GM18951 (cell line): Measurements from ENCODE around the gene RASL12.
"Not testable (repeated sequence)": the region's sequence is repeated elsewhere in the genome, so short reads cannot be mapped to it uniquely, and the experiment has no call there.

Source experiments
- POLR2A ChIP-seq: IDR thresholded peaks from 4 replicates; pipeline ENCODE4 v1.6.1; 2011; ENCODE audit warnings: mild to moderate bottlenecking; ENCODE audit not compliant: insufficient read length, insufficient read depth; ENCODE audit errors: extremely low read depth
- in situ Hi-C: fragments of 300-500 bp; cut with MboI; formaldehyde crosslinking; loops from one replicate; pipeline ENCODE4 v1.12.0; 2022; ENCODE audit warnings: low sequenced_read_pairs, mixed read lengths, inconsistent platforms; ENCODE audit not compliant: unreplicated experiment

The RASL12 gene

DNA sequence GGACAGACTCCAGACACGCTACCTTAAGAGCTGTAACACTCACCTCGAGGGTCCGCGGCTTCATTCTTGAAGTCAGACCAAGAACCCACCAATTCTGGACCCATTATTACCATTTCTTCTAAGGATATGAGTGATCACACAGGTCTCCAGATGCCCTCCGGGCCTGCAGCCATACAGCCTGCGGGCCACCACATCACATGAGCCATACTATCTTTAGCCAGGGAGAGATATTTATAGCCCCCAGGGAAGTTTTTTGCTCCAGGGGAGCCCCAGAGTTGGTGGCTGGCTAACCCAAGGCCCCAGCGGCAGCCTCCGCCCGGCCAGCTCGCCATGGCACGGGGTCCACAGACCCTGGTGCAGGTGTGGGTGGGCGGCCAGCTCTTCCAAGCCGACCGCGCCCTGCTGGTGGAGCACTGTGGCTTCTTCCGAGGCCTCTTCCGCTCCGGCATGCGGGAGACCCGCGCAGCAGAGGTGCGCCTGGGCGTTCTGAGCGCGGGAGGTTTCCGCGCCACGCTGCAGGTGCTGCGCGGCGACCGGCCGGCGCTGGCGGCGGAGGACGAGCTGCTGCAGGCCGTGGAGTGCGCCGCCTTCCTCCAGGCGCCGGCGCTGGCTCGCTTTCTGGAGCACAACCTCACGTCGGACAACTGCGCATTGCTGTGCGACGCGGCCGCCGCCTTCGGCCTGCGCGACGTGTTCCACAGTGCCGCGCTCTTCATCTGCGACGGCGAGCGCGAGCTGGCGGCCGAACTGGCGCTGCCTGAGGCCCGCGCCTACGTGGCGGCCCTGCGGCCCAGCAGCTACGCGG, 8.9 kb upstream of the RASL12 start, which contains the start of gene KBTBD13:
KBTBD13 (plus strand) TSS at position 261 of the 805 bp plus-strand sequence; CDS start at position 331, 70 bp downstream.
- TF ChIP-seq POLR2A, result no peak
- in situ Hi-C loops, result no loop called here

DNA sequence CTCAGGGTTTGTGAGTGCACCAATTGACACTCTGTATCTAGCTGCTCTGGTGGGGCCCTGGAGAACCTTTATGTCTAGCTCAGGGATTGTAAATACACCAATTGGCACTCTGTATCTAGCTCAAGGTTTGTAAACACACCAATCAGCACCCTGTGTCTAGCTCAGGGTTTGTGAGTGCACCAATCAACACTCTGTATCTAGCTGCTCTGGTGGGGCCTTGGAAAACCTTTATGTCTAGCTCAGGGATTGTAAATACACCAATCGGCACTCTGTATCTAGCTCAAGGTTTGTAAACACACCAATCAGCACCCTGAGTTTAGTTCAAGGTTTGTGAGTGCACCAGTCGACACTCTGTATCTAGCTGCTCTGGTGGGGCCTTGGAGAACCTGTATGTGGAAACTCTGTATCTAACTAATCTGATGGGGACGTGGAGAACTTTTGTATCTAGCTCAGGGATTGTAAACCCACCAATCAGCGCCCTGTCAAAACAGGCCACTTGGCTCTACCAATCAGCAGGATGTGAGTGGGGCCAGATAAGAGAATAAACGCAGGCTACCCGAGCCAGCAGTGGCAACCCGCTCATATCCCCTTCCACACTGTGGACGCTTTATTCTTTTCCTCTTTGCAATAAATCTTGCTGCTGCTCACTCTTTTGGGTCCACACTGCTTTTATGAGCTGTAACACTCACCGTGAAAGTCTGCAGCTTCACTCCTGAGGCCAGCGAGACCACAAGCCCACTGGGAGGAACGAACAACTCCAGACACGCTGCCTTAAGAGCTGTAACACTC, 8.0 kb upstream of the RASL12 start:
- in situ Hi-C loops, result not testable (repeated sequence)

DNA sequence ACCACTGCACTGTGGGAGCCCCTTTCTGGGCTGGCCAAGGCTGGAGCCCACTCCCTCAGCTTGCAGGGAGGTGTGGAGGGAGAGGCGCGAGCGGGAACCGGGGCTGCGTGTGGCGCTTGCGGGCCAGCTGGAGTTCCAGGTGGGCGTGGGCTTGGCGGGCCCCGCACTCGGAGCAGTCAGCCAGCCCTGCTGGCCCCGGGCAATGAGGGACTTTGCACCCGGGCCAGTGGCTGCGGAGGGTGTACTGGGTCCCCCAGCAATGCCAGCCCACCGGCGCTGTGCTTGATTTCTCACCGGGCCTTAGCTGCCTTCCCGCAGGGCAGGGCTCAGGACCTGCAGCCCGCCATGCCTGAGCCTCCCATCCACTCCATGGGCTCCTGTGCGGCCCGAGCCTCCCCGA, 7.2 kb upstream of the RASL12 start:
- in situ Hi-C loops, result not testable (repeated sequence)

DNA sequence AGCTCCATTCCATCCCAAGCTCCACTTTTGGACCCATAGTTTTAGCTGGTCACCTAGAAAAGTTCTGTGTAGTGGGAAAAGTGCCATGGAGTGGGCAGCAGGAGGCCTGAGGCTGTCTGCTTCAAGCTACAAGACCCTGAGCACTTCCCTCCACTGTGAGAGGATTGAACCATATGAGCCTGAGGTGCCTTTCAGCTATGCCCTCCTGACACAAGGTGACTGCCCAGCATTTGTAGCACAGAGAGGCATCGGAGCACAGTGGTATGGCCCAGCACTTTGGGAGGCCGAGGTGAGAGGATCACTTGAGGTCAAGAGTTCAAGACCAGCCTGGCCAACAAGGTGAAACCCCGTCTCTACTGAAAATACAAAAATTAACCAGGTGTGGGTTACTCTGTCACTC, 4.8 kb upstream of the RASL12 start:
- no peak for TF ChIP-seq POLR2A

DNA sequence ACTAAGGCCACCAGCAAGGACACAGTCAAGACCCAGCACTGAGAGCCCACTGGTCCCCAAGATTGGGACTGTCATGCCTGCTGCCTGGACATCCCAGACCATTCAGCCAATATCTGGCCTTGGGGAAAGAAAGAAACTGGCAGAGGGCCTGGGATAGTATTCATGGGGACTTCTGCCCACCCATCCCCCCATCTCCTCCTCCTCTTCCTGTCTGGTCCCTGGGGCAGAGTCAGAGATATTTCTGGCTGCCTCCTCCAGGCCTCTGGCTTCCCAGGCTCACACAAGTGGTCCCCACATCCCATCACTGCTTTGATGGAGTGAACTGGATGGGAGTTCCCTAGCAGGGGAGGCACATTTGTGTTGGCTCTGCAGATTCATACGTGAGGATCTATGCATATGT, 4.2 kb upstream of the RASL12 start:
- in situ Hi-C loops, result no loop called here
- no peak for TF ChIP-seq POLR2A

More for the DNA sequence above, 4.8 kb upstream of the RASL12 start:
- in situ Hi-C loops, result no loop called here

DNA sequence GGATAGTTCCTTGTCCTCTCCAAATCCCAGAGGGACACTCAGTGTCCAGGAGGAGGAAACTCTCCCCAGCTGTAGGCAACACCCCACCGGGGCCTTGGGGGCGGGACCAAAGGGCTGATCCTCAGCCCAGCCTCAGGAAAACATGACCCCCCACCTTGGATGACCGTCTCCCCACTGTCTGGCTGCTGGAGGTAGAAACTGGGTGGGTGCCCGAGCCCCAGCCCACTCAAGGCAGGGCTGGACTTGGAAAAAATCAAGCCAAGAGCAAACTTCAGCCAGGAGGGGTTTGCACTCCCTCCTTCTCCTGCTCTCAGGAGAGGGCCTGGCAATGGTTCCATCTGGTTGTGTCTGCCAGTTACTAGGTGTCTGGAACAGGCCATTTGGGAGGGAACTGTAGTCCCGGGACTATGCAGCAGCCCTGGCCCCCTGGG, 3.6 kb upstream of the RASL12 start:
- in situ Hi-C loops, result no loop called here
- no peak for TF ChIP-seq POLR2A

DNA sequence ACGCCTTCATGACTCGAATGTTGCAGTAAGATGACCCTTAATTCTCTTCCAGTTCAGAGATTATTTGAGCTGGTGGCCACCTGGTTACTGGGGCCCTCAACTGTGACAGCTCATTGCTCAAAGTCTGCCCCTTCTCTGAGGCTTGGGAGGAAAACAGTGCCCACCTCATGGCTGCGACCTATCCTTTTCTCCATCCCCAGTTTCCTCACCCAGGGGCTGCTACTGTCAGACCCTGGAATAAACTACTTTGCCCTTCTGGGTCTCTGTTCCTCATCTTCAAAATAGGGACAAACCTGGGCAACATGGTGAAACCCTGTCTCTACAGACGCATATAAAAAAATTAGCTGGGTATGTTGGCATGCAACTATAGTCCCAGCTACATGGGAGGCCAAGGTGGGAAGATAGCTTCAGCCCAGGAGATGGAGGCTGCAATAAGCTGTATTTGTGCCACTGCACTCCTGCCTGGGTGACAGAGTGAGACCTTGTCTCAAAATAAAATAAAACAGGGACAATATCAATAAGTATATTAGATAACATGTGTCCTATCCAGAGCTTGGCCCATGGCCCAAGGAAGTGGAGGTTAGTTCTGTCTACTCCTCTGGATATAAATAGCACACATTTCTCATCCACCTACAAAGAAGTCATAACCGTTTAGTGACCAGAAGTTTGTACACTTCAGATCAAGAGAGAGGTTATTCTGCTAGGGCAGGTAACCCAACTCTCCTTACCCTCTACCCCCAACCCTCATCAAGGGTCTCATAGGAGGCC, 2.2 kb upstream of the RASL12 start:
- in situ Hi-C loops, result no loop called here
- TF ChIP-seq POLR2A, result no peak

DNA sequence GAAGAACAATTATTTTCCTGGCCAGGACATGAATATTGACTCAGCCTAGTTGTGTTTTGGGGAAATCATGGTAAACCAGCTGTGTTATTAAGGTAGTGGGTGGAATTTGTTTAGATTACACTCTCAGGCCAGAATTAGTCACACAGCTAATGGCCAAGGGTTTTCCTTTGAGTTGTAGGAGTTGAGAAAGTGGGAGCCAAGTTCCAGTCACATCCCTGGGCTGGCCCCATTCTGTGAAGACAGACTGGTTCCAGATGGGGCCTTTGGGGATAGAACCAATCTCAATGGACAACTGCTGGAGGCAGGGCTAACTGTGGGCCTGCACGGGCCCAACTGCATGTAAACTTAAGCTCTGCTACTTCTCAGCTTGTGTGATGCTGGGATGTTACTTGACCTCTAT, 1.4 kb upstream of the RASL12 start:
- TF ChIP-seq POLR2A, result no peak
- in situ Hi-C loops, result no loop called here

DNA sequence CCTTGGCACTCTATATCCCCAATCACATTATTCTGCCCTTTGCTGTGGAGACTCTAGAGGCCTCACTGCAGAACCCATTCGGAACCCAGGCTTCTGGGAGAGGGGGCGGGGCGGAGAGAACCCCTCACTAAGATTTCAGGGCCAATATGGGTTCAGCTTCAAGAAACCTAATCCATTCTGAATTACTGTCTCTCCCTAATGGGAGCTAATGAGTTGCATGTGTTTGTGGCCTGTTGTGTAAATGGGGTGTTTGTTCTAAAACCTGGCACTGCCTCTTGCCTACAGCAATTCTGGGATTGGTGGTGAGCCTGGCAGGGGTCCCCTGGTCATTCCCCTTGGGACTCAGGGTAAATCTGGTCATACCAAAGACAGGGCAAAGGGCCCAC, 605 bp upstream of the RASL12 start:
- in situ Hi-C loops, result no loop called here
- TF ChIP-seq POLR2A, result no peak

DNA sequence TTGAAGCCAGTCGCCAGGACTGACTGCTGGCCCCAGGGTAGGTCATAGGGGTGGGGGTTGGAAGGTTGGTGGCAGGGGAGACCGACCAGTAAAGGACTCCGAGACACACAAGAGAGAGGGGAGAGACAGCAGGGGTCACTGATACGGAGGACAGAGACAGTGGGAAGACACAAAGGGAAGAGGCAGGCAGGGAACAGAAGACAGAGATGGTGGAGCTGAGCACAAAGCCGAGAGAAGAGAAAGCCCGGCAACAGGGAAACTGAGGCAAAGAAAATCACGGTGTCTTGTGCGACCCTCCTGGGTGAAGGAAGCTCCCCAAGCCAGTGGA, 510 bp downstream of the RASL12 start:
- in situ Hi-C loops, result no loop called here

DNA sequence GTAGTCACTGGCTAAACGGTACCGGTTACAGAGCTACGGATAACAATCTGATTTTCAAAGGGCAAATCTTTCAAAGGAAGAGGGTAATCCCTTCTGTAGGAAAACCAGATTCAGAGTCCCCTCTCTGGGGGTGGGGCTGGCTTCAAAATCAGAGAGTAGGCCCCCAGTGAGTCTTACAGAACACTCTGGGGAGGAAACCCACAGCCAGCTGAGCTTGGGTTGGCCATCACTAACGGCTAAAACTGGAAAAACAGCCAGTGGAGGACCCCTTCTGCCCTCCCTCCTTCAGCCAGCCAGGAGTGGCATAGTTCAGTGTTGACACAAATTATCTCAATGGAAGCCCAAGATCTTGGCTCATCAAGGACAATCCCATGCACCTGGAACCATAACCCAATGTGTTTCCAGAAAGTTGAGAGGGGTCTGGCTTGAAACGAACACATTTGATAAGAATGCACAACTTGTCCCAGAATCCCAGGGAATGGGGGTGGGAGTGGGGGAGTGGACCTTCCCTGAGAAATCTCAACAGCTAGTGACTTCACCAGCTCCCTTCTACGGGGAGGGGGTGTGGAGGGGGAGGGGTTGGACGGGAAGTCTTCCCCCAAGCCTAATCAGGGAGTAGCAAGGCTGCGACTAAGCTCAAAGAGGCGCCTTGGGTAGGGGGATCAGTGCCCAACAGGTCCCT, 1.0 kb downstream of the RASL12 start:
- no peak for TF ChIP-seq POLR2A

More for the DNA sequence above, 510 bp downstream of the RASL12 start:
- TF ChIP-seq POLR2A, result no peak

DNA sequence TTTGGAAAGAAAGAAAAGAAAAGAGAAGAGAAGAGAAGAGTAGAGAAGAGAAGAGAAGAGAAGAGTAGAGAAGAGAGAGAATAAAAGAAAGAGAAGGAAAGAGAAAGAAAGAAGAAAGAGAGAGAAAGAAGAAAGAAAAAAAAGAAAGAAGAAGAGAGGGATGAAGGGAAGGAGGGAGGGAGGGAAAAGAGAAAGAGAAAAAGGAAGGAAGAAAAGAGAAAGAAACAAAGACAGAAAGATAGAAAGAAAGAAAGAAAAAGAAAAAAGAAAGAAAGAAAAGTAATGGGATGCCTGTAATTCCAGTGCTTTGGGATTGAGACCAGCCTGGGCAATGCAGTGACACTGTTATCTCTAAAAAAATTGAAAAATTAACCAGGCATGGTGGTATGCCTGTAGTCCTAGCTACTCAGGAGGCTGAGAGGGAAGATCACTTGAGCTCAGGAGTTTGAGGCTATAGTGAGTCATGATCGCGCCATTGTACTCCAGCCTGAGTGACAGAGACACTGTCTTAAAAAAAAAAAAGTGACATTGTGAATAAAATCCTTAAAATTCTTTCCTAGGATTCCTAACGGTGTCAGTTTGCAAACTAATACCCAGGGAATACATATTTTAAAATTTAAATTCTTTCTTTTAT, 1.7 kb downstream of the RASL12 start:
- in situ Hi-C loops, result no loop called here
- no peak for TF ChIP-seq POLR2A

More for the DNA sequence above, 1.0 kb downstream of the RASL12 start:
- in situ Hi-C loops, result no loop called here
